ENCODE measurements around the gene HHLA2. TPM values are rescaled to one million over a fixed set of nuclear protein-coding genes. Genes with fewer than 3 reads are reported as not detected.

HHLA2 gene
- total and polyA plus RNA-seq, 8 donors, result 0.23 to 2.8 (median 0.95) TPM

GRCh38 chr3:108394016-108394415, 97.7 kb downstream of the HHLA2 start:
- H3K4me3 ChIP-seq, result no peak overlapping the region
- no peaks in the 10 kb centered on the region for H3K9me3 ChIP-seq
- no peak for ATAC-seq
- intact Hi-C loops (cut with DNase I), result no loop called here
- TF ChIP-seq, protein P1, sequence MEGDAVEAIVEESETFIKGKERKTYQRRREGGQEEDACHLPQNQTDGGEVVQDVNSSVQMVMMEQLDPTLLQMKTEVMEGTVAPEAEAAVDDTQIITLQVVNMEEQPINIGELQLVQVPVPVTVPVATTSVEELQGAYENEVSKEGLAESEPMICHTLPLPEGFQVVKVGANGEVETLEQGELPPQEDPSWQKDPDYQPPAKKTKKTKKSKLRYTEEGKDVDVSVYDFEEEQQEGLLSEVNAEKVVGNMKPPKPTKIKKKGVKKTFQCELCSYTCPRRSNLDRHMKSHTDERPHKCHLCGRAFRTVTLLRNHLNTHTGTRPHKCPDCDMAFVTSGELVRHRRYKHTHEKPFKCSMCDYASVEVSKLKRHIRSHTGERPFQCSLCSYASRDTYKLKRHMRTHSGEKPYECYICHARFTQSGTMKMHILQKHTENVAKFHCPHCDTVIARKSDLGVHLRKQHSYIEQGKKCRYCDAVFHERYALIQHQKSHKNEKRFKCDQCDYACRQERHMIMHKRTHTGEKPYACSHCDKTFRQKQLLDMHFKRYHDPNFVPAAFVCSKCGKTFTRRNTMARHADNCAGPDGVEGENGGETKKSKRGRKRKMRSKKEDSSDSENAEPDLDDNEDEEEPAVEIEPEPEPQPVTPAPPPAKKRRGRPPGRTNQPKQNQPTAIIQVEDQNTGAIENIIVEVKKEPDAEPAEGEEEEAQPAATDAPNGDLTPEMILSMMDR (IDR thresholded peaks at IDR 0.05), result no peak
- H3K27ac ChIP-seq, result no peak overlapping the region
- H3K27me3 ChIP-seq, result no peaks in the 10 kb centered on the region
- no peak for FAIRE-seq
- H3K36me3 ChIP-seq, result no peaks in the 10 kb centered on the region
- DNase-seq, result no peak
- H3K4me1 ChIP-seq, result no peaks in the 10 kb centered on the region
- WGBS, 2 donors, result 86 to 89% methylated on average over 2 of the region's 2 CpGs

DNA sequence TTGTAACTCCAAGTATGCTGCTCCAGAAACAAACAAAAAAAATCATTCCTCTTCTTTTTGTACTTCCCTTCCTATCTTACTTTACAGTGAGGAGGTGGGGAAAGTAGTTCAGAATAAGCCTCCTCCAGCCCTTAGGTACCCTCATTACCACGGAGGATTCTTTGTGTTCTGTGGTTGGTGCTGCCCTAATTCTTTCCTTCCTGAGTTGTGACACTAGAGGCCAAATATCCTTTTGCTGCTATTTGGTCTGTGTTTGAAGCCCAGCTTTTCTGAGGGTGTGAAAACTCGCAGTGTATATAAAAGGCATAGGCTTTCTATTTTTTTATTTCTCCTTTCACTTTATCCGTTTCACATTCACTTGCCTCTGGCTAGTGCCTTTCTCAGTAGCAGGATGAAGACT, 98.2 kb downstream of the HHLA2 start:
- Histone ChIP-seq H3K4me3 (no peak overlapping the region), H3K9me3 (no peaks in the 10 kb centered on the region), H3K36me3 (no peaks in the 10 kb centered on the region), H3K27ac (no peak overlapping the region), H3K4me1 (no peaks in the 10 kb centered on the region), H3K27me3 (no peaks in the 10 kb centered on the region)
- TF ChIP-seq, protein P1 (IDR thresholded peaks at IDR 0.05), result no peak
- ATAC-seq (no peak), FAIRE-seq (no peak), DNase-seq (no peak)
- WGBS, 2 donors, result 79 to 89% methylated on average over 3 of the region's 3 CpGs
- intact Hi-C loops (cut with DNase I), result no loop called here

- intact Hi-C loops (cut with DNase I), result no loop called here
- 75 to 92% methylated on average over 1 of the region's 1 CpG for WGBS, 2 donors
- Histone ChIP-seq H3K36me3 (no peaks in the 10 kb centered on the region), H3K27me3 (no peaks in the 10 kb centered on the region), H3K9me3 (no peaks in the 10 kb centered on the region), H3K27ac (no peak overlapping the region), H3K4me1 (no peaks in the 10 kb centered on the region), H3K4me3 (no peak overlapping the region)
- FAIRE-seq (no peak), ATAC-seq (no peak), DNase-seq (no peak)
- TF ChIP-seq, protein P1 (IDR thresholded peaks at IDR 0.05), result no peak
Observed at GRCh38 chr3:108396336-108396735, 100.0 kb downstream of the HHLA2 start.

- no peak overlapping the region for H3K27ac ChIP-seq
- DNase-seq, result no peak
- TF ChIP-seq, protein P1 (IDR thresholded peaks at IDR 0.05), result no peak
- WGBS, 2 donors, result 93 to 97% methylated on average over 6 of the region's 6 CpGs
- H3K36me3 ChIP-seq, result no peaks in the 10 kb centered on the region
- no peak for ATAC-seq
- H3K4me3 ChIP-seq, result no peak overlapping the region
- H3K27me3 ChIP-seq, result no peaks in the 10 kb centered on the region
- H3K4me1 ChIP-seq, result peaks cover 0 to 5% (median 4%) of the 10 kb centered on the region in 3 donors
- no peaks in the 10 kb centered on the region for H3K9me3 ChIP-seq
- intact Hi-C loops (cut with DNase I), result no loop called here
- FAIRE-seq, result no peak
Observed at GRCh38 chr3:108398510-108398909, 102.2 kb downstream of the HHLA2 start.

- Histone ChIP-seq H3K27ac (no peak overlapping the region), H3K4me3 (no peak overlapping the region), H3K27me3 (no peaks in the 10 kb centered on the region), H3K4me1 (peaks cover 0 to 5% (median 4%) of the 10 kb centered on the region in 3 donors), H3K9me3 (no peaks in the 10 kb centered on the region), H3K36me3 (no peaks in the 10 kb centered on the region)
- TF ChIP-seq, protein P1 (IDR thresholded peaks at IDR 0.05), result no peak
- DNase-seq (no peak), ATAC-seq (no peak), FAIRE-seq (no peak)
- WGBS, 2 donors, result 92 to 95% methylated on average over 2 of the region's 2 CpGs
- intact Hi-C loops (cut with DNase I), result no loop called here
Observed at GRCh38 chr3:108401836-108402235, 105.5 kb downstream of the HHLA2 start.
